Measurements from ENCODE around the gene SFMBT2.

DNA sequence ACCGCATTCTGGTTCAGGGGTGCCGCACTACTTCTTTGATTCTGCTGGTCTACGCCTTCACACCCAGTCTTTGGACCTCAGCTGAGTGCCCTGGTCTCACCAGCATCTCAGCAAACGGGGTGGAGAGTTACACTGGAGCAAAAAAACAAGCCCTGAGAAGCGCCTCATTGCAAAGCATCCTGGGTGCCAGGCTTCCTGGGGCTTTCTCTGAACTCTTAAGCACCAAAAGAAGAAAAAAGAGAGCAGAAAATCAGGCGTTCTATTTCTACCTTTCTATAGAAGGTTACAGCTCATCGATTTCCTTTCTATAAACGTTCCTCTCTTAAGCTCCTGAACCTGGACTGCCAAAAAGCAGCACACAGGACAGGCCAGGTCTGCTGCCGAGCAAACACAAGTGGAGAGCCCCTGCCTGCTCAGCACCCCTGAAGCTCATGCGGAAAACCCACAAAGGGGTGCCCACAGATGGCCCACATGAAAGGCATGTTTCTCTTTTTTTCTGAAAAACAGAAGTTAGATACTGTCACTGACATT is 217.9 kb downstream of the SFMBT2 start:
- TF ChIP-seq, protein P1, sequence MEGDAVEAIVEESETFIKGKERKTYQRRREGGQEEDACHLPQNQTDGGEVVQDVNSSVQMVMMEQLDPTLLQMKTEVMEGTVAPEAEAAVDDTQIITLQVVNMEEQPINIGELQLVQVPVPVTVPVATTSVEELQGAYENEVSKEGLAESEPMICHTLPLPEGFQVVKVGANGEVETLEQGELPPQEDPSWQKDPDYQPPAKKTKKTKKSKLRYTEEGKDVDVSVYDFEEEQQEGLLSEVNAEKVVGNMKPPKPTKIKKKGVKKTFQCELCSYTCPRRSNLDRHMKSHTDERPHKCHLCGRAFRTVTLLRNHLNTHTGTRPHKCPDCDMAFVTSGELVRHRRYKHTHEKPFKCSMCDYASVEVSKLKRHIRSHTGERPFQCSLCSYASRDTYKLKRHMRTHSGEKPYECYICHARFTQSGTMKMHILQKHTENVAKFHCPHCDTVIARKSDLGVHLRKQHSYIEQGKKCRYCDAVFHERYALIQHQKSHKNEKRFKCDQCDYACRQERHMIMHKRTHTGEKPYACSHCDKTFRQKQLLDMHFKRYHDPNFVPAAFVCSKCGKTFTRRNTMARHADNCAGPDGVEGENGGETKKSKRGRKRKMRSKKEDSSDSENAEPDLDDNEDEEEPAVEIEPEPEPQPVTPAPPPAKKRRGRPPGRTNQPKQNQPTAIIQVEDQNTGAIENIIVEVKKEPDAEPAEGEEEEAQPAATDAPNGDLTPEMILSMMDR (IDR thresholded peaks at IDR 0.05) = no peak
- TF ChIP-seq POLR2A (IDR thresholded peaks at IDR 0.05) = no peak

All from body of pancreas (tissue), 4 donors.